Left forelimb (tissue), 1 donor: Measurements from ENCODE around the gene SELE.
"Not testable (repeated sequence)": the region's sequence is repeated elsewhere in the genome, so short reads cannot be mapped to it uniquely, and the experiment has no call there.

Source experiments
- DNase-seq: peaks from one replicate; pipeline ENCODE4 v3.0.0-alpha.2; 2018; ENCODE audit warnings: low spot score

The SELE gene

DNA sequence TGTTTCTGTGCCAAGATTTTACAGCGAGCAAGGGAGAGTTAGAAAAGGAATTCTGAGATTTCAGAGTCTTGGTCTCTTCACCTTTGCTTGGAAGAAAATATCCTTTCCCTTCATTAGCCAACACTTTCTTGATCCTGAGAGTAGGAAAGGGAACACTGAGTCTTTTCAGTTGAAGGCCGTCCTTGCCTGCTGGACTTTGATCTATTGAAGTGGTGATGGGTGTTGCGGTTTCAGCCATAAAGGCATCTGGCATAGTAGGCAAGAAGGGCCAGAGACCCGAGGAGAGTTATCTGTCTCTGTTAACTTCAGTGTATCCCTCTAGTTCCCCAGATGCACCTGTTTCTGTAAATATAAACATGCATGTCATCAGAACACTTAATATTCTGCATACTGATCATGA lies 9.7 kb downstream of the SELE start:
- DNase-seq, result no peak

DNA sequence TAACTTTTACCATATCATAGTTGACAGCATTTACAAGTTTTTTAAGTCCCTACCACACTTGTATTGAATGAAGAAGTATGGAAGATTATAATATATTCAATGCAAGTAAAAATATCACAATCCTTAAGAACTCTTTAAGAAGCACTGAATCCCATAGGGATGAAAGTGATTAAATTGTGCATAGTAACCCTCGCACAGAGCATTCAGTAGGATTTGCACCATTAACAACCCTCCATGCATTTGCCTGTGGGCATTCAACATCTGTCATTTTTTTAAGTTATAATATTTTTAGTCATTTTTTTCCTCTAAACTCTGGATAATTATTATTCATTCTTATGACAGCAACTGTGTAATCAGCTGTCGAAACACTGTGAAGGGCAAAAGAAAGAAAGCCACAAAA lies 10.1 kb downstream of the SELE start:
- DNase-seq, result no peak

DNA sequence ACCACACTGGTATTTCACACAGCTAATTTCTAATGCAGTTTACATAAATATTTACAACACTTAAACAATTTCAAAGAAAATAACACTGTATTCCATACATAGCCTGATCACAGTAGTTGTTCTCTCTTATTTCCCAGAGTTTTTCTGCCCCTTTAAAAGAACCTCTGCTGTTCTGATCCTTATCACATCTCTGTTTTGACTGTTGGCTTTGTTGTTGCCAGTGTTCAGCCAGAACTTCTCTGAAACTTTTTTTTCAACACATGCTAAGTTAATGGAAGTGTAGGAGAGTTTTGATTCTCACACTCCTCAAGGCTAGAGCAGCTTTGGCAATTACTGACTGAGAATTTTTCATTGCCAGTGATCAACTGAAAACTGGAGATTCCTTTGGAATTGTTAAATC lies 11.1 kb downstream of the SELE start:
- no peak for DNase-seq

DNA sequence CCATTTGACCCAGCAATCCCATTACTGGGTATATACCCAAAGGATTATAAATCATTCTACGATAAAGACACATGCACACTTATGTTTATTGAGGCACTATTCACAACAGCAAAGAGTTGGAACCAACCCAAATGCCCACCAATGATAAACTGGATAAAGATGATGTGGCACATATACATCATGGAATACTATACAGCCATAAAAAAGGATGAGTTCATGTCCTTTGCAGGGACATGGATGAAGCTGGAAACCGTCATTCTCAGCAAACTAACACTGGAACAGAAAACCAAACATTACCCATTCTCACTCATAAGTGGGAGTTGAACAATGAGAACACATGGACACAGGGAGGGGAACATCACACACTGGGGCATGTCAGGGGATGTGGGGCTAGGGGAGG lies 18.8 kb downstream of the SELE start:
- not testable (repeated sequence) for DNase-seq

DNA sequence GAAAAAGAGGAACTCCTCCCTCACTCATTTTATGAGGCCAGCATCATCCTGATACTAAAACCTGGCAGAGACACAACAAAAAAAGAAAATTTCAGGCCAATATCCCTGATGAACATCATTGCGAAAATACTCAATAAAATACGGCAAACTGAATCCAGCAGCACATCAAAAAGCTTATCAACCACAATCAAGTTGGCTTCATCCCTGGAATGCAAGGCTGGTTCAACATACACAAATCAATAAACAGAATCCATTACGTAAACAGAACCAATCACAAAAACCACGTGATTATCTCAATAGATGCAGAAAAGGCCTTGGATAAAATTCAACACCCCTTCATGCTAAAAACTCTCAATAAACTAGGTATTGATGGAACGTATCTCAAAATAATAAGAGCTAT lies 20.8 kb downstream of the SELE start:
- not testable (repeated sequence) for DNase-seq

DNA sequence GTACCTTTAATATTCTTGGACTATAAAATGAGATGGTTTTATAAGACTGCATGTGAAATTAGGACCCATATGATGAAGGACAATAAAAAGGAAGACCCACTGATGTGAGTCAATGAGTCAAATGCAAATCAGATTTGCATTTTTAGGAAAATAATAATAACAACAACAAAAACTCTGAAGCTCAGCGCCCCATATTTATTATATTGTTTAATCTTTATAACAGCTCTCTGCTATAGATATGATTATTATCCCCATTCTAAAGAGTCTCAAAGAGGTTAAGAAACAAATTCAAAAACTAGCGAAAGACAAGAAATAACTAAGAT lies 21.6 kb downstream of the SELE start:
- DNase-seq, result no peak

DNA sequence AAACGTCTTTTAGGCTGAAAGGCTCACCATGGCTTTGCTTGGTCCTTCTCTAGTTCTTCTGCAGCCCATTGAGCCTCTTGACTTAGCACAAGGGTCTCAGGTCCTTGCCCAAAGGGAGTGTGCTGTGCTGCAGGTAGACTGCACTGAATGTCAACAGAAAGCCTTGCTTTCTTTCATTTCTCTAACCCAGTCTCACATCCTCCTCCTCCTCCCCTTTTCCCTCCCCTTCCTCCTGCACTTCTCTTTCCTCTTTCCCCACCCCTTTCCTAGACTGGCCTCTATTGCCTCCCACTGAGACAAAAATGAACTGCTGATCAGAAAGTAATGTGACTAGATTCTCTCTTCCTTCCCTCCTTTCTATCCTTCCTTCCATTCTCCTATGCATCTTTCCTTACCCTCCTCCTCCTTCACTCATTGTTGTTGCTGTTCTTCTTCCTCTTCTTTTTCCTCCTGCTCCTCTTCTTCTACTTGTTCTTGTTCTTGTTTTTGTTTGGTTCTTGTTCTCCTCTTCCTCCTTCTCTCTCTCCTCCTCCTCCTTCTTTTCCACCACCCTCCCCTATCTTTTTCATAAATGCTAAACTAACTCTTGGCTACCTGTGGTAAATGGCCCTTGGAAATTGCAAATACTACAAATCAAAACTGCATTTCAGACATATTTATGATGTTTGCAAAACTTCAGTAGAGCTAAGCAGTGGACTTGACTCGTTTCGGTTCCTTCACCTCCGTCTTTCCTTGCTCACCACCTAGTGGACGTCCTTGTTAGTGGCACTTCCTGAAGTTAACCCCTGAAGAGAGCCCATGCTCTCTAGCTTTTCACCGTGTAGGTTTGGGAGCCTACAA lies 22.2 kb downstream of the SELE start, which contains the start of gene SELL:
SELL (minus strand) TSS at position 152 of the 840 bp plus-strand sequence; CDS start at position 30, 122 bp downstream.
- no peak for DNase-seq

DNA sequence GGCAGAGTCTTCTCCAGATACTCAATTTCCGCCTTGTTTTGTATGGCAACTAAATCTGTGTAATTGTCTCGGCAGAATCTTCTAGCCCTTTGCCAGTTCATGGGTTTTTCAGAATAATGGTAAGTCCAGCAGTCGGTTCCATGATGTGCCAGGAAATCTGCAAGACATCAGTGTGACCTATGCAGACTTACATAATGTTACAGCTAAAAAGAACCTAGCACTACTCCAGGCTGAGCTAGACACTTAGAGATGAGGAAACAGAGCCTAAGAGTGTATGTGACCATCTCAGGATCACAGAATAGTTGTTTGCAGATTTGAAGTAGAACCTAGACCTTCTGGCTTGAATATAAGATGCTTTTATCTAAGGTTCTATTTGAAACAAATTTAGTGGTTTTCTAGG lies 25.2 kb downstream of the SELE start:
- no peak for DNase-seq

DNA sequence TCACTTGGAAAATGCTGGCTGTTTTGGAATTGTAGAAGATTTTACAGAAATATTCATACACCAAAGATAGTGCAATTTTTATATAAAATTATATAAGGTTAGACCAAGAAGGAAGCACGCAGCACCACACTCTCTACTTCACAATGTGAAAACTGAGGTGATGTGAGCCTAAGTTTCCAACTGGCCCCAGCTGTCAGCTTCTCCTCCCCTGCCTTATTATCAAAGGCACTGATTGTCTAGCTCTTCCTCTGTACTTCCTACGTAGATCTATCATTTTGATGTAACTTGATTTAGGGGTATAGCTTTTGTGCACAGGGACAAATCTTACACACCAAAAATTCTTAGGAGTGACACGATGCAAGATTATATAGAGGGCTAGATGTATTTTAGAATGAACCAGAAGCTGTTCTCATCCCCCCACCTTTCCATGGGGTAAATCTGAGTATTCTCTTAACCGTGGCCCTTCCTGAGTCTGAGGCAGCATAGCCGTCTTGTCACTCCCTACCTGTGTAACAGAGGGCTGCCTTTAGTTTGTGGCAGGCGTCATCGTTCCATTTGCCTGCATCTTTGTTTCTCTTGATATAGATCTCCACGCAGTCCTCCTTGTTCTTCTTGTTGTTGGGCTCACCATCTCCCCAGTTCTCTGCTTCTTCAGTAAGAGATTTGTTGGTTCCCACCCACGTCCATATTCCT lies 25.8 kb downstream of the SELE start:
- DNase-seq, result no peak

DNA sequence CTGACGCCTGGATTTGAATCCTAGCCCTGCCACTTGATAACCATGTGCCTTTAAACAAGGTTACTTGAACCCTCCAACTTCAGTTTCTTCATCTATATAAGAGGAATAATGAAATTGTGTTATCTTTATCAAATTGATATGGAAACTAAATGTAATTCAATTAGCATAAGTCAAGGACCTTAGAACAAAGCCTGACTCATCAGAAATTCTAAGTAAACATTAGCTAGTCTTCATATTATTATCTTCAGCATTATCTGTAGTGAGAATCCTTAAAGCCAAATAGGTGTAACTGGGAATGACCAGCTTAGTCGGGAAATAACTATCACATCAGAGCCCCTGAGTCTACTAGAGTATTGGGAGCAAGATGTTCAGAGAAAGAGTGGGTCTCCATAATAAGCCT lies 29.1 kb downstream of the SELE start:
- no peak for DNase-seq

DNA sequence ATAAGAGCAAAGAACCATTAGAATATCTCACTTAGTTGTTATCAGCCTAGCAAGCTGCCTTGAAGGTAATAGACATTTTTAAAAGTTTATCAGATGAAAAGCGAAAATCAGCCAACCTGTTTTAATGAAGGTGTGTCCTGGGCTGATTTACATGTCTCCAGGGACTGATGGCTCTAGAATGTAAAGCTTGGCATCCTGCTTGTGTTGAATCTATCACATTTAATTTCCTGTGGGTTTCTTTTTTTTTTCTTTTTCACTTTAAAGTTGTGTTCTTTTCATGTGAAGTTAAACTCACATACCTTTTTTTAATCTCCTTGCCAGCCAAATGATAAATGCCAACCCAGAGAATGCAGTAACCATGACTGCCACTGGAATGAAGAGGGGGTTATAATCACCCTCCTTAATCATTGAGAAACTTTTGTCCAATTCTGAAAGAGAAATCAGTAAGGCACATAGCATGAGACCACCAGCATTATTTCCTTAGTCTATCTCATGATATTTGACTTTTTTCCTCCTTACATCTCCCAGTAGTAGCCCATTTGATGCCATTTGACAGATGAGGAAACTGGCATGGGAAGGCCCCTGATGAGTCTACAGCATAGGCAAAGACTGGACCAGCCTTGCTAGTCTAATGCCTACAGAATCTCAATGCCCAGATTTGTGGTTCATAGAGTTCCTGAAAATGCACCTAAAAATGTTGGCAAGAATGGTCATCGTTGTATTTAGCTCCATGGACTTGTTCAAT lies 32.4 kb downstream of the SELE start:
- no peak for DNase-seq

DNA sequence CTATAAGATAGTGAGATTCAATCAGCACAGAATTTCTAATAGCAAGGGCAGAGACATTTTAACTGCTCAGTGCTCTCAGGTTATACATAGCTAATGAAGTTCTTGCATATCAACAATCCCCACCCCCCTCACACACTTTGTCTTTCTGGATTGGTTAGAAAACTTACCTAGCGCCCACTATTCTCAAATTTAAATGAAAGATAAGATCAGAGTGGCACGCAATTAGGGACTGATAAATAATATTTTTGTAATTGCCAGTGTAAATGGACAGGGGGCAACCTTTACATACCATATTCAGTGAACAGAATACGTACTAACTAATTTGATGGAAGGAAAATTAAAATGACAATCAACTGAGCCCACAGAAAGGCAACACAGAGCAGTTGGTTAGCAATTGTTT lies 34.2 kb downstream of the SELE start:
- no peak for DNase-seq

DNA sequence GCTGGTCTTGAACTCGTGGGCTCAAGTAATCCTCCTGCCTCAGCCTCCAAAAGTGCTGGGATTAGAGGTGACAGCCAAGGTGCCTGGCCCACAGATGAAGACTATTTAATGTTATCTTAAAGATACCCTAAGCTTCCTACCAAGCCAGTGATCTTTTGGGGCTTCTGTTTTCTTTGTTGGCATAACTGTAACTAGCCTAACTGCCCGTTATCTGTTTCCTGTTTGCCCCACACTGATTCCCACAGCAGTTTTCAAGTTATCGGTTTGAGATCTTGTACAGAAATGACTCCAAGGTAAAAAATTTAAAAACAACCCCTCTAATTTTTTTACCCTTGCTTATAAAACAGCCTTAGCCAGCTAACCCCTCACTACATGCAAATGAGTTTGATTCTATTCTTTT lies 34.9 kb downstream of the SELE start:
- no peak for DNase-seq

DNA sequence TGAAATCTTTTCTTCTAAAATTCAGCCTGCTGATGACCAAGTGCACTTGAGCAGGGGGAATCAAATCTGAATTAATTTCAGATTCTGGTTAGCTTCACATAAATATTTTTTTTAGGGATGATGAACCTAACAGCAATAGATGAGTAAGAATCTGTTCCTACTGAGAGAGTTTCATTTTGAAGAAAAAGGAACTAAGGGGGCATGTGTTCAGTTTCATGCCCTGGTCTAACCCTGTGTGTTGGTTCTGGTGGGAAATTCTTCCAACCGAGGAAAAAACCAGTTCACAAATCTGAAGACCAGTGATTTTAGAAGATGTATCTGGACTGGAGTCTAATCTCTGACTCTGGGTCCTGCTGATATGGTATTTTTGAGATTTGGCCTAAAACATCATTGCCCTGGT lies 36.1 kb downstream of the SELE start:
- DNase-seq, result no peak

DNA sequence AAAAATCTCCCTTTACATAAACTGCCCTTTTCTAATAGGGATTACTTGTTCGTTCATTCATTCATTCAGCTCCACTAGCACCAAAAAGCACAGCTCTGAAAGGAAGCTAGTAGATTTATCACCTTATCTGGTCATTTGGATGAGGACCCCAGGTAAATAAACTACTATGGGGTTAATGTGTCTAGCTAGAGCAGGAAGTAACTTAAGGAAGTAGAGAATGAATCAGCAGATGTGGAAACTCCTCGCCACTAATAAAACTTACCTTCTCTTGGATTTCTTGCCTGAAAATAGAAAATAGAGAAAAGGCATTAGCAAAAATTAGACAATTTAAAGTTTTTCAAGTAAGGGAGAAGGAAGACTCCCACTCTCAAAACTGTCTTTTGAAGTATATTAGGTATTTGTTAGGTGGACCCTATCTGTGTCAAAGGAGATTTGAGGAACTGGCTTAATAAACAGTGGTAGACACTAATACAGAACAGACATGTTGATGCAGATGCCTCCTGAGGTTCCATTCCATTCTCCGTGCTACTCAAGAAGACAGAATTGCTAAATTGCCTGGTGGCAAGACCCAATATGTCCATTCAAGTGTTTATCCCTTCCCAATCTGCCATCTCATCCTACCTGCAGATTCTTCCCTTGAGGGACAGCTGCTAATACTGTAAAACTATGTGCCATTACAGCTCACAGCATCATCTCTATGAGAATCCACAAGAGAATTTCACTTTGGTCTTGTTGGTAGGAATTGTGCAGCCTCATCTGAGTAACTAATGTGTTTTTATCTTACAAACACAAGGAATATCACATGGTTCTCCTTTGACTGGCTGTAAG lies 37.4 kb downstream of the SELE start:
- DNase-seq, result no peak

DNA sequence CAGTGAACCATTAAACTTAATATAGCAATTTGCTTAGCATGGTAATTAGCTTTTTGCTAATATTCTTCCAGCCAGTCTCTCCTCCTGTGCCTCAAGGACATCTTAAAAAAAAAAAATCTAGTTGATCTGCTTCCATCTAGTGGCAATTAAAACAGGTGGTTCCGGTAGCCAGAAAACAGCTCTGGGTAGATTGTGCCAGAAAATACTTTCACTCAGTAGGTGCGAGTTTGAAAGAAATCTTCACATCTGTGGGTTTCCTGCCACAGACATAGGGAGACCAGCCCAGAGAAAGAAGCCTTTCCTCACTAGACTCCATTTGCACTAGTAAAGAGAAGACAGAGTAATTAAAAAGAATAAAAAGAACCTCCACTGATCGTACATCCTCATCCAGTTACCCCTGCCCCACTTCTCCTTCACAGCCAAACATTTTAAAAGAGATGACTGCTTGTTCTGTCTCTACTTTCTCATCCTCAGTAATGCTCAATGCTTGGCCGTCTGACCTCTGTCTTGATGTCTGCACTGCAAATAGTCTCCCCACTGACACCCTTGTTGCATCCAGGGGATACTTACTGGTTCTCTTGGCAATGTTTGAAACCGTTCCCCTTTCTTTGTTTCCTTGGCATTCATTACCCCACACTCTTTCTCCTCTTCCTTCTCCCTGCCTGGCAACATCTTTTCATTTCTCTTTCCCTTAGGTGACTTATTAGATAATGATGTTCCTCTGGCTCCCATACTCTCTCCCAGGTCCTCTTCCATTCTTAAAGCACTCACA lies 39.4 kb downstream of the SELE start:
- DNase-seq, result no peak

DNA sequence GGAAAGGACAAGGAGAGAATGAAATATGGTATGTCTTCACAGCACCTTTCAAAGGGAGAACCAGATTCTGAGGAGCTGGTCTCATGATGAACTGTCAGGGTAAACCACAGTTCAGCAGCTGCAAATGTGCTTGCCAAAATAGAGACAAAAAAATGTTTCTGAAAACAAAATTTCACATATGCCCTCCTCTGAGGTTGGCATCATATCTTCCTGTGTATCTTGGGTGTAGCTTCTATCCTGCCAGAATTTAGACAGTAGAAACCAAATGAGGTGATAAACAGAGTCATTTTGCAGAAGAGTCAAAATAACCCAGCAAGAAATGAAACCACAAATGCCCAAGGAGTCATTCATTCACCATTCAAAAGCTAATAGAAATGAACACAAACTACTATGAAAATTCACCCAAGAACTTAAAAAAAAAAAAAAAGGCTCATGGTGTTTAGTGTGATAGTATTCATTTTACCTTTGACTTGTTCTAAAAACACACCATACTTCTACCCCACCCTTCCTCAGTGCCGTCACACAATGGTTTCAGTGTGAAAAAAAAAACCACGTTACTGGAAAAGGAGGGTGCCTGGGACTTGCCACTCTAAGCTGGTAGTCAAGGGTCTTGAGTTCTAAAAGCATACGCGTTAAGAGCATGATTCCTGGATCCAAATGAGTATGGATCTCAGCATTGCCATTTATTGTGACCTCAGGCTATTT lies 41.0 kb downstream of the SELE start:
- DNase-seq, result no peak

DNA sequence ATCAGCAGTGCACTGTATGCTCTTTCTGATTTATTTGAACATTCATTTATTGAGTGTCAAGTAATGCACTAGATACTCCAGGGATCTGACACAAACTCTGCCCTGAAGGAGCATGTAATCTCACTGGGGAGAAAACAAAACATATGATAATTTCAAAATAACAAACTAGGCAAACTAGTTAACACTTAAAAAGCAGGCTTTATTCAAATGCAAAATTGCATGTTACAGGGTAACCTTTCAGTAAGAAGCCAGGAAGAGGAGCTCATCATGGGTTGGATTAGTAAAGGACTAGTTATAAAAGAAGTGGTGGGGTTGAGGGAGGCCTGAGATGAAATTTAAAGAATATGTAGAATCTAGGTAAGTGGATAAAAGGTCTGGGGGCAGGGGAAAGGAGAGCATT lies 43.4 kb downstream of the SELE start:
- DNase-seq, result no peak

DNA sequence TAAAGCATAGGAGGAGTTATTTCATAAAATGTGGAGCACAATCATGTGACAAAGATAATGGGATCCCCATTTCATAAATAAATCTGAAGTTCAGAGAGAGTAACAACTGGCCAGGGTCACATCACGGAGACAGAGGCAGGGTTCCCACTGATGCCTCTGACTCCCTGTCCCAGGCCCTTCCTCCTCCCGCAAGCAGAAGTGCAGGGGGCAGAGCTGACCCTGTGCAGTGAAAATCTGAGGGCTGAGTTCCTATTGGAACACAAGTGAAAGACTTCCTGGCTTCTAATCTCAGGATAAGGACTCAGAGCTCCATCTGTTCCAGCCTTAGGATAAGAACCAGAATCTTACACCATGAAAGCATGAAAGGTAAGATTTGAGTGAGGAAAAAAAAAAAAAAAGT lies 44.5 kb downstream of the SELE start:
- DNase-seq, result no peak

DNA sequence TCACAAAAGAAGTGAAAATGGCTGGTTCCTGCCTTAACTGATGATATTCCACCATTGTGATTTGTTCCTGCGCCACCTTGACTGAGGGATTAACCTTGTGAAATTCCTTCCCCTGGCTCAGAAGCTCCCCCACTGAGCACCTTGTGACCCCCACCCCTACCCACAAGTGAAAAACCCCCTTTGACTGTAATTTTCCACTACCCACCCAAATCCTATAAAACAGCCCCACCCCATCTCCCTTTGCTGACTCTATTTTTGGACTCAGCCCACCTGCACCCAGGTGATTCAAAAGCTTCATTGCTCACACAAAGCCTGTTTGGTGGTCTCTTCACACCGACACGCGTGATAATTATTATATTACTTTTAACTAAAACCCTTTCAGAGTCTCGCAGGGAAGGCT lies 45.5 kb downstream of the SELE start:
- DNase-seq, result not testable (repeated sequence)

DNA sequence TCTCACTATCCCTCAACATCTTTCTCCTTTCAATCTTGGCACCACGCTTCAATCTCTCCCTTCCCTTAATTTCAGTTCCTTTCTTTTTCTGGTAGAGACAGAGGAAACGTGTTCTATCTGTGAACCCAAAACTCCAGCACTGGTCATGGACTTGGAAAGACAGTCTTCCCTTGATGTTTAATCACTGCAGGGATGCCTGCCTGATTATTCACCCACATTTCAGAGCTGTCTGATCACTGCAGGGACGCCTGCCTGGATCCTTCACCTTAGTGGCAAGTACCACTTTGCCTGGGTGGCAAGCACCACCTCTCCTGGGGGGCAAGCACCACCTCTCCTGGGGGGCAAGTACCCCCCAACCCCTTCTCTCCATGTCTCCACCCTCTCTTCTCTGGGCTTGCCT lies 50.2 kb downstream of the SELE start:
- DNase-seq, result no peak
